DMS 273 treated with DMSO at 0.1 percent for 48 hours (cell line): ENCODE measurements around the gene SLC36A2.
"Not testable (repeated sequence)": the region's sequence is repeated elsewhere in the genome, so short reads cannot be mapped to it uniquely, and the experiment has no call there.

Source experiments
- DNase-seq: peaks from one replicate; lab custom pipeline; 2025; lab: John Stamatoyannopoulos, UW

Gene SLC36A2

GRCh38 chr5:151347369-151347768 is at the start of gene SLC36A2:
TSS of gene SLC36A2 (minus strand) at chr5:151347559. CDS start at chr5:151347460, 99 bp downstream.
- DNase-seq, result no peak

- DNase-seq, result no peak
Measured at GRCh38 chr5:151388960-151389359, 41.6 kb upstream of the SLC36A2 start.

GRCh38 chr5:151384106-151384505 is 36.7 kb upstream of the SLC36A2 start:
- no peak for DNase-seq

- DNase-seq, result peak; percentile 12
Measured at GRCh38 chr5:151383011-151383410, 35.7 kb upstream of the SLC36A2 start.

GRCh38 chr5:151382576-151382975 is 35.2 kb upstream of the SLC36A2 start:
- DNase-seq, result no peak

GRCh38 chr5:151381899-151382298 is 34.5 kb upstream of the SLC36A2 start:
- no peak for DNase-seq

GRCh38 chr5:151378616-151379015 is 31.3 kb upstream of the SLC36A2 start:
- no peak for DNase-seq

GRCh38 chr5:151374539-151374938 is 27.2 kb upstream of the SLC36A2 start:
- no peak for DNase-seq

- not testable (repeated sequence) for DNase-seq
Measured at GRCh38 chr5:151367038-151367437, 19.7 kb upstream of the SLC36A2 start.

GRCh38 chr5:151363673-151364072 is 16.3 kb upstream of the SLC36A2 start:
- DNase-seq, result no peak

GRCh38 chr5:151362970-151363369 is 15.6 kb upstream of the SLC36A2 start:
- DNase-seq, result no peak

- DNase-seq, result no peak
Measured at GRCh38 chr5:151359391-151359790, 12.0 kb upstream of the SLC36A2 start.

GRCh38 chr5:151357792-151358191 is 10.4 kb upstream of the SLC36A2 start:
- DNase-seq, result no peak

GRCh38 chr5:151357097-151357496 is 9.7 kb upstream of the SLC36A2 start:
- DNase-seq, result no peak

GRCh38 chr5:151351671-151352070 is 4.3 kb upstream of the SLC36A2 start:
- DNase-seq, result no peak

GRCh38 chr5:151348789-151349188 is 1.4 kb upstream of the SLC36A2 start:
- DNase-seq, result no peak

GRCh38 chr5:151345808-151346478 is 1.4 kb downstream of the SLC36A2 start:
- DNase-seq, result no peak

GRCh38 chr5:151345187-151345807 is 2.1 kb downstream of the SLC36A2 start:
- no peak for DNase-seq

GRCh38 chr5:151344088-151344487 is 3.3 kb downstream of the SLC36A2 start:
- no peak for DNase-seq

- DNase-seq, result no peak
Measured at GRCh38 chr5:151340004-151340403, 7.4 kb downstream of the SLC36A2 start.

- no peak for DNase-seq
Measured at GRCh38 chr5:151338734-151339133, 8.6 kb downstream of the SLC36A2 start.

- no peak for DNase-seq
Measured at GRCh38 chr5:151332857-151333256, 14.5 kb downstream of the SLC36A2 start.

- no peak for DNase-seq
Measured at GRCh38 chr5:151328734-151329133, 18.6 kb downstream of the SLC36A2 start.

GRCh38 chr5:151327585-151327984 is 19.8 kb downstream of the SLC36A2 start:
- no peak for DNase-seq
